GM12891 (cell line): Measurements from ENCODE around the gene BTN2A1.

ENCODE experiments used
- POLR2A ChIP-seq: IDR thresholded peaks from 2 replicates; pipeline ENCODE4 v1.6.1; 2011; ENCODE audit warnings: low read depth, low read length, control low read depth
- POLR2AphosphoS5 ChIP-seq: IDR thresholded peaks from 2 replicates; pipeline ENCODE4 v1.6.1; 2011; ENCODE audit warnings: low read depth, low read length, control low read depth
- SPI1 ChIP-seq: IDR thresholded peaks from 2 replicates; pipeline ENCODE4 v1.6.1; 2011; ENCODE audit warnings: low read depth, low read length, control low read depth
- TAF1 ChIP-seq: IDR thresholded peaks from 2 replicates; pipeline ENCODE4 v1.6.1; 2011; ENCODE audit warnings: low read depth, low read length, control low read depth

DNA sequence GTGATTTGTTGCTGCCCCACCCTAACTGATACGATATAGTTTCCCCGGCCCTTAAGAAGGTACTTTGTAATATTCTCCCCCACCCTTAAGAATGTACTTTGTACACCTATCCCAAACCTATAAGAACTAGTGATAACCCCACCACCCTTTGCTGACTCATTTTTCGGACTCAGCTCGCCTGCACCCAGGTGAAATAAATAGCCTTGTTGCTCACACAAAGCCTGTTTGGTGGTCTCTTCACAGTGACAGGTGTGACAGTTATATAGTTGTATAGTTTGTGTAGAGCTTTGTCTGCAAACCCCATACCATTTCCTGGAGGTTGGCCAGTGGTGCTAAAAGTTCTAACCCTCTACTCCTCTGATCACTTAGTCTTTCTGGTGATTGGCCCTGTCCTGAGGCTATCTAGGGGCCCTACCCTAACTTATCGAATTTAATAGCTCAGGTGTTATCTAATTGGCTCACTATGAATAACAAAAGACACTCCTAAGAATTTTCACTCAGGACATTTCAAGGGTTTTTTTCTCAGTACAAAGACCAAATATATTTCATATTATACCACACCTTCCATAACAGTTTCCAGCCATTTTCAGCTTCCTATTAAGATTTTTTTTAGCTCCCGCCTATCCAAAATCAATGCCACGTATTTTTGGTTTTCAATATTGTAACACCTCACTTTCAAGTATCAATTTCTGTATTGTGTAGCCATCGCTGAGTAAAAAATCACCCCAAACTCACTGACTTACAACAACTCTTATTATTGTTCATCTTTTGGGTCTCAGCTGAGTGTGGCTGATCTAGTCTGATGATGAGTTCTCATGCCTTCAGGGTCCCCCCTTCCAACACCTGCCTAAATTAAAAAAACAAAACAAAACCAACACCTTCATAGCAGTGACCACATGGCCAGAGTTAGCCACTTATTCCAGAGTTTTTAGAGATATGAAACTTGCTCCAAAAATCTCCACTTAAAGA is 32.5 kb downstream of the BTN2A1 start:
- TF ChIP-seq POLR2AphosphoS5 (no peak), SPI1 (no peak), TAF1 (no peak), POLR2A (no peak)
